Small intestine (tissue), 7 donors: ENCODE measurements around the gene TMEM161B. TPM values are rescaled to one million over a fixed set of nuclear protein-coding genes. Genes with fewer than 3 reads are reported as not detected.
A peak's percentile ranks its signal among the peaks of the same experiment; 100 is the strongest.
"Not testable (repeated sequence)": the region's sequence is repeated elsewhere in the genome, so short reads cannot be mapped to it uniquely, and the experiment has no call there.

Experiments
- DNase-seq, 2 donors: peaks; one replicate each; pipeline versions ENCODE4 v3.0.0 to v3.0.0-alpha.2; 2013
- FAIRE-seq: peaks from 2 replicates; lab custom pipeline; 2012; peaks lifted over from hg19 to GRCh38; lab: Jason Lieb, UNC
- H3K27ac ChIP-seq, 3 donors: one replicate each; pipeline ENCODE4 v1.5.1; 2013; ENCODE audit warnings: low read length in 2 of 3, mild to moderate bottlenecking in 2 of 3, control low read depth in 1 of 3, inconsistent platforms in 1 of 3, low read depth in 1 of 3, moderate library complexity in 1 of 3
- H3K27me3 ChIP-seq, 3 donors: one replicate each; pipeline ENCODE4 v1.6.1; 2013; ENCODE audit warnings: low read length in 3 of 3, inconsistent platforms in 1 of 3; ENCODE audit not compliant: control insufficient read depth in 3 of 3, insufficient read depth in 3 of 3
- H3K36me3 ChIP-seq, 3 donors: one replicate each; pipeline ENCODE4 v1.6.1; 2013; ENCODE audit warnings: low read length in 3 of 3, inconsistent platforms in 1 of 3, low read depth in 1 of 3, mild to moderate bottlenecking in 1 of 3, moderate library complexity in 1 of 3; ENCODE audit not compliant: control insufficient read depth in 3 of 3, insufficient read depth in 2 of 3
- H3K4me1 ChIP-seq, 3 donors: one replicate each; pipeline ENCODE4 v1.6.1; 2013; ENCODE audit warnings: low read length in 2 of 3, inconsistent platforms in 1 of 3, low read depth in 1 of 3, mild to moderate bottlenecking in 1 of 3, moderate library complexity in 1 of 3; ENCODE audit not compliant: control insufficient read depth in 3 of 3, insufficient read depth in 2 of 3
- H3K4me3 ChIP-seq, 3 donors: one replicate each; pipeline ENCODE4 v1.5.1; 2013; ENCODE audit warnings: low read length in 3 of 3, control low read depth in 1 of 3, inconsistent platforms in 1 of 3, low read depth in 1 of 3, mild to moderate bottlenecking in 1 of 3, moderate library complexity in 1 of 3
- H3K9me3 ChIP-seq, 2 donors: one replicate each; pipeline ENCODE4 v1.6.1; 2013; ENCODE audit warnings: low read depth in 1 of 2, low read length in 1 of 2; ENCODE audit not compliant: control insufficient read depth in 2 of 2, insufficient read depth in 1 of 2
- WGBS, 3 donors: extraction: QIAGEN DNeasy Blood & Tissue Kit; methylation state at CpG; one replicate each; pipeline ENCODE4 v1.1.7; 2013; 5-methylcytosine and 5-hydroxymethylcytosine counted together
- polyA plus RNA-seq, 4 donors: library from polyadenylated mRNA; stranded (reverse) in 3 of 4; unstranded in 1 of 4; fragments of 200-250 nt in 3 of 4; fragments of 120-200 nt in 1 of 4; gene quantifications; one replicate each; pipeline versions ENCODE4 v1.2.1 to v1.2.3, GENCODE V29; 2013
- donor health status: healthy with polysubstance abuse.
- donor health status: control.
- donor health status: control.
- donor health status: Bipolar disorder and iron deficiency.
- donor health status: healthy.

TMEM161B gene
- polyA plus RNA-seq, 4 donors: 6.3 to 28.9 (median 10.8) TPM

- H3K36me3 ChIP-seq: peaks cover 0 to 3% (median 0%) of the 10 kb centered on the region in 3 donors
- H3K27ac ChIP-seq: no peak overlapping the region
- DNase-seq (no peak), FAIRE-seq (no peak)
- H3K4me3 ChIP-seq: no peak overlapping the region
- H3K4me1 ChIP-seq: peaks cover 0 to 4% (median 2%) of the 10 kb centered on the region in 3 donors
- H3K27me3 ChIP-seq: no peaks in the 10 kb centered on the region
- H3K9me3 ChIP-seq: no peaks in the 10 kb centered on the region
Measured at GRCh38 chr5:88283690-88284089, 15.0 kb upstream of the TMEM161B start.

- Histone ChIP-seq H3K27me3 (no peaks in the 10 kb centered on the region), H3K4me3 (no peak overlapping the region), H3K27ac (no peak overlapping the region), H3K4me1 (peaks cover 0 to 4% (median 2%) of the 10 kb centered on the region in 3 donors), H3K36me3 (peaks cover 0 to 4% (median 0%) of the 10 kb centered on the region in 3 donors), H3K9me3 (no peaks in the 10 kb centered on the region)
- FAIRE-seq (no peak), DNase-seq (no peak)
- 67 to 81% (median 70%) methylated on average over 3 of the region's 3 CpGs for WGBS, 3 donors
Measured at GRCh38 chr5:88281322-88281721, 12.7 kb upstream of the TMEM161B start.

GRCh38 chr5:88279584-88279983, 10.9 kb upstream of the TMEM161B start:
- peaks cover 0 to 10% (median 2%) of the 10 kb centered on the region in 3 donors for H3K4me1 ChIP-seq
- no peaks in the 10 kb centered on the region for H3K9me3 ChIP-seq
- 88 to 98% (median 95%) methylated on average over 1 of the region's 1 CpG for WGBS, 3 donors
- no peak for FAIRE-seq
- peaks cover 0 to 2% (median 0%) of the 10 kb centered on the region in 3 donors for H3K36me3 ChIP-seq
- no peaks in the 10 kb centered on the region for H3K27me3 ChIP-seq
- no peak overlapping the region for H3K4me3 ChIP-seq
- H3K27ac ChIP-seq: no peak overlapping the region
- no peak for DNase-seq

- Histone ChIP-seq H3K27ac (no peak overlapping the region), H3K4me3 (no peak overlapping the region), H3K4me1 (peaks cover 0 to 8% (median 2%) of the 10 kb centered on the region in 3 donors), H3K27me3 (no peaks in the 10 kb centered on the region), H3K36me3 (peaks cover 0 to 5% (median 0%) of the 10 kb centered on the region in 3 donors), H3K9me3 (no peaks in the 10 kb centered on the region)
- no peak for DNase-seq
- FAIRE-seq: no peak
- 42 to 80% (median 65%) methylated on average over 1 of the region's 1 CpG for whole genome bisulfite sequencing, 3 donors
Measured at GRCh38 chr5:88276378-88276777, 7.7 kb upstream of the TMEM161B start.

GRCh38 chr5:88275581-88275980, 6.9 kb upstream of the TMEM161B start:
- Histone ChIP-seq H3K27me3 (no peaks in the 10 kb centered on the region), H3K36me3 (peaks cover 0 to 5% (median 0%) of the 10 kb centered on the region in 3 donors), H3K9me3 (no peaks in the 10 kb centered on the region), H3K4me1 (peaks cover under 1 to 6% (median 2%) of the 10 kb centered on the region in 3 donors), H3K4me3 (no peak overlapping the region), H3K27ac (peak overlapping the region in 1 of 3 donors; percentile 26)
- FAIRE-seq: no peak
- DNase-seq: peak; percentile 42 to 66

GRCh38 chr5:88269222-88269771, 652 bp upstream of the TMEM161B start:
- peaks cover 0 to 5% of the 10 kb centered on the region in 2 donors for H3K9me3 ChIP-seq
- H3K4me1 ChIP-seq: peaks cover 0 to 12% (median 10%) of the 10 kb centered on the region in 3 donors
- peak overlapping the region; percentile 72 to 83 (median 81) for H3K27ac ChIP-seq
- peaks cover 0 to 7% (median 0%) of the 10 kb centered on the region in 3 donors for H3K36me3 ChIP-seq
- DNase-seq (peak; percentile 57 to 69), FAIRE-seq (no peak)
- H3K4me3 ChIP-seq: peak overlapping the region; percentile 59 to 78 (median 78)
- 1 to 7% (median 6%) methylated on average over 15 to 16 of the region's 16 CpGs for WGBS, 3 donors
- H3K27me3 ChIP-seq: no peaks in the 10 kb centered on the region

GRCh38 chr5:88264565-88264964, 4.1 kb downstream of the TMEM161B start:
- 75 to 90% (median 79%) methylated on average over 2 of the region's 2 CpGs for WGBS, 3 donors
- H3K4me3 ChIP-seq, H3K4me1 ChIP-seq, H3K9me3 ChIP-seq, H3K36me3 ChIP-seq, H3K27ac ChIP-seq, FAIRE-seq, DNase-seq, H3K27me3 ChIP-seq: not testable (repeated sequence)

- WGBS, 3 donors: 93 to 95% (median 93%) methylated on average over 2 of the region's 2 CpGs
- no peak for FAIRE-seq
Measured at GRCh38 chr5:88263349-88263748, 5.3 kb downstream of the TMEM161B start.

GRCh38 chr5:88262116-88262515, 6.5 kb downstream of the TMEM161B start:
- no peak for FAIRE-seq
- H3K4me1 ChIP-seq: peaks cover 0 to 5% (median 0%) of the 10 kb centered on the region in 3 donors
- H3K27ac ChIP-seq: no peak overlapping the region
- no peak overlapping the region for H3K4me3 ChIP-seq
- no peak for DNase-seq
- no peaks in the 10 kb centered on the region for H3K27me3 ChIP-seq
- peaks cover 0 to 5% of the 10 kb centered on the region in 2 donors for H3K9me3 ChIP-seq
- H3K36me3 ChIP-seq: peaks cover 0 to 3% (median 0%) of the 10 kb centered on the region in 3 donors

More at GRCh38 chr5:88263349-88263748, 5.3 kb downstream of the TMEM161B start:
- H3K27me3 ChIP-seq: no peaks in the 10 kb centered on the region
- peaks cover 0 to 5% of the 10 kb centered on the region in 2 donors for H3K9me3 ChIP-seq
- peaks cover 0 to 3% (median 0%) of the 10 kb centered on the region in 3 donors for H3K36me3 ChIP-seq
- no peak overlapping the region for H3K4me3 ChIP-seq
- H3K4me1 ChIP-seq: peaks cover 0 to 10% (median 6%) of the 10 kb centered on the region in 3 donors
- no peak for DNase-seq
- no peak overlapping the region for H3K27ac ChIP-seq
